K562 (cell line): ENCODE data around the gene GPC3. TPM values are rescaled to one million over a fixed set of nuclear protein-coding genes. Genes with fewer than 3 reads are reported as not detected.

Source experiments
- ATAC-seq: fragments of 200-7000 bp; cut with Tn5 transposase; 3 replicates; pipeline ENCODE4 v1.9.1; 2020; ENCODE audit warnings: moderate library complexity
- BruUV-seq: library from RNA; stranded (reverse); fragments of 400-500 nt; replicated peaks from 2 replicates; lab custom pipeline; 2021; lab: Mats Ljungman, UMichigan
- CTCF ChIA-PET: fragments of 300-600 bp; formaldehyde crosslinking; extraction: SDS; loops from one replicate; lab custom pipeline; 2021; ENCODE audit warnings: low intra/inter-chr PET ratio; lab: Yijun Ruan, JAX
- POLR2A ChIA-PET: fragments of 300-600, 350-650 bp; sonication (Branson Sonifier 250); formaldehyde crosslinking; extraction: SDS; loops from one replicate; lab custom pipeline; 2021; ENCODE audit warnings: antibody characterized with exemption, inconsistent platforms; lab: Yijun Ruan, JAX
- DNase-seq, 4 experiments: peaks; one replicate each; pipeline versions ENCODE4 v3.0.0 to v3.0.0-alpha.2; 2011 to 2018; ENCODE audit warnings: low spot score in 3 of 4, mixed read lengths in 3 of 4; ENCODE audit errors: extremely low read depth in 1 of 4
- FAIRE-seq: peaks from 2 replicates; lab custom pipeline; 2011; peaks lifted over from hg19 to GRCh38; lab: Jason Lieb, UNC
- H2AFZ ChIP-seq: 2 replicates; pipeline ENCODE4 v1.6.0; 2011; ENCODE audit warnings: low read depth, low read length, control low read depth, inconsistent platforms
- H3K27ac ChIP-seq: fragments of 200-600 bp; 3 replicates; pipeline ENCODE4 v1.8.0; 2011; ENCODE audit warnings: low read depth, mild to moderate bottlenecking, control low read depth, inconsistent platforms, low read length, moderate library complexity, mixed read lengths; ENCODE audit errors: extremely low read depth
- H3K27me3 ChIP-seq, 2 experiments: fragments of 300-600 bp in 1 of 2; 2 replicates in 1 of 2; 3 replicates in 1 of 2; pipeline versions ENCODE4 v1.6.0 to v1.8.0; 2011; ENCODE audit warnings: inconsistent platforms in 2 of 2, low read length in 2 of 2, mild to moderate bottlenecking in 1 of 2, mixed read lengths in 1 of 2, moderate library complexity in 1 of 2; ENCODE audit not compliant: control insufficient read depth in 2 of 2, insufficient read depth in 2 of 2
- H3K36me3 ChIP-seq: fragments of 300-600 bp; 3 replicates; pipeline ENCODE4 v1.8.0; 2011; ENCODE audit warnings: mild to moderate bottlenecking, low read length, inconsistent platforms; ENCODE audit not compliant: control insufficient read depth, insufficient read depth
- H3K4me1 ChIP-seq, 2 experiments: fragments of 200-600 bp in 1 of 2; replicated peaks in 1 of 2; 2 replicates in 1 of 2; 3 replicates in 1 of 2; pipeline versions ENCODE4 v1.5.1 to v1.8.0; 2011; ENCODE audit warnings: inconsistent platforms in 2 of 2, low read length in 2 of 2, mild to moderate bottlenecking in 1 of 2, mixed read lengths in 1 of 2, moderate library complexity in 1 of 2; ENCODE audit not compliant: control insufficient read depth in 2 of 2, insufficient read depth in 2 of 2
- H3K4me2 ChIP-seq: 2 replicates; pipeline ENCODE4 v1.6.1; 2011; ENCODE audit warnings: low read length, control low read depth, inconsistent platforms, mixed read lengths; ENCODE audit not compliant: insufficient read depth
- H3K4me3 ChIP-seq: fragments of 200-600 bp; sonication (generic), shearing (Covaris generic); 2 replicates; pipeline ENCODE4 v1.5.1; 2016; ENCODE audit warnings: control low read depth, inconsistent platforms
- H3K79me2 ChIP-seq: fragments of 200-600 bp; 3 replicates; pipeline ENCODE4 v1.8.0; 2011; ENCODE audit warnings: low read length, inconsistent platforms; ENCODE audit not compliant: control insufficient read depth, insufficient read depth
- H3K9ac ChIP-seq, 2 experiments: 2 replicates each; pipeline versions ENCODE4 v1.6.0 to v1.6.1; 2011; ENCODE audit warnings: low read depth in 2 of 2, low read length in 2 of 2, control low read depth in 1 of 2, inconsistent platforms in 1 of 2, mild to moderate bottlenecking in 1 of 2, mixed read lengths in 1 of 2; ENCODE audit not compliant: insufficient read depth in 1 of 2
- H3K9me1 ChIP-seq: one replicate; pipeline ENCODE4 v1.6.0; 2011; ENCODE audit warnings: inconsistent platforms, mild to moderate bottlenecking, low read length, moderate library complexity; ENCODE audit not compliant: control insufficient read depth, insufficient read depth
- H3K9me3 ChIP-seq: replicated peaks from 2 replicates; pipeline ENCODE4 v1.5.1; 2011; ENCODE audit warnings: low read depth, low read length, inconsistent platforms; ENCODE audit not compliant: control insufficient read depth, insufficient read depth
- H4K20me1 ChIP-seq: replicated peaks from 2 replicates; pipeline ENCODE4 v1.6.1; 2011; ENCODE audit warnings: low read length, inconsistent platforms, mixed read lengths; ENCODE audit not compliant: control insufficient read depth, insufficient read depth
- ARID3A ChIP-seq: IDR thresholded peaks from 2 replicates; pipeline ENCODE4 v1.6.1; 2012; ENCODE audit warnings: low read depth, low read length, improper control_type of control experiment, borderline replicate concordance
- CAMTA2 ChIP-seq: fragments of 250-450 bp; sonication (Bioruptor Pico); conservative IDR thresholded peaks from 2 replicates; pipeline ENCODE4 v1.5.1; 2022
- CEBPG ChIP-seq, 3 experiments: fragments of 200-800 bp in 1 of 3; sonication (Bioruptor generic) in 1 of 3; sonication (generic) in 1 of 3; formaldehyde crosslinking in 1 of 3; IDR thresholded peaks in 2 of 3; conservative IDR thresholded peaks in 1 of 3; 2 replicates each; pipeline versions ENCODE4 v1.6.1 to v1.8.0; 2016 to 2022; ENCODE audit warnings: missing compliant biosample characterization in 2 of 3, missing genetic modification characterization in 2 of 3, mild to moderate bottlenecking in 1 of 3, missing genetic modification reagents in 1 of 3
- KLF16 ChIP-seq: IDR thresholded peaks from 2 replicates; pipeline ENCODE4 v1.6.1; 2016; ENCODE audit warnings: antibody characterized with exemption
- NCOR1 ChIP-seq: fragments of 450-650 bp; IDR thresholded peaks from 2 replicates; pipeline ENCODE4 v1.6.1; 2016; ENCODE audit warnings: mild to moderate bottlenecking, moderate library complexity
- RBBP5 ChIP-seq: fragments of 200-600 bp; sonication (generic); IDR thresholded peaks from 2 replicates; pipeline ENCODE4 v1.6.1; 2012; ENCODE audit warnings: borderline replicate concordance, mild to moderate bottlenecking, low read length, control low read depth, inconsistent platforms; ENCODE audit not compliant: insufficient read depth, poor library complexity, severe bottlenecking
- RBM22 ChIP-seq: fragments of 200-400 bp; formaldehyde crosslinking; IDR thresholded peaks from 2 replicates; pipeline ENCODE4 v1.6.1; 2018; ENCODE audit warnings: low read length, low read depth; ENCODE audit not compliant: poor library complexity, severe bottlenecking
- SIRT6 ChIP-seq: IDR thresholded peaks from one replicate; pipeline ENCODE4 v1.6.1; 2012; ENCODE audit warnings: low read depth, mild to moderate bottlenecking, control low read depth, inconsistent platforms, low read length, moderate library complexity
- SIX5 ChIP-seq, 2 experiments: IDR thresholded peaks; 2 replicates each; pipeline ENCODE4 v1.6.1; 2011; ENCODE audit warnings: low read length in 2 of 2, borderline replicate concordance in 1 of 2, low read depth in 1 of 2, mild to moderate bottlenecking in 1 of 2, moderate library complexity in 1 of 2; ENCODE audit not compliant: insufficient read depth in 1 of 2
- SOX6 ChIP-seq: fragments of 450-650 bp; IDR thresholded peaks from 2 replicates; pipeline ENCODE4 v1.6.1; 2014; ENCODE audit warnings: mild to moderate bottlenecking
- SRSF7 ChIP-seq: fragments of 200-400 bp; formaldehyde crosslinking; optimal IDR thresholded peaks from 2 replicates; pipeline ENCODE3; 2017; ENCODE audit warnings: mild to moderate bottlenecking, low read depth, low read length
- THRB ChIP-seq: fragments of 450-650 bp; formaldehyde crosslinking; conservative IDR thresholded peaks from 2 replicates; pipeline ENCODE4 v1.4.0; 2022; ENCODE audit warnings: mild to moderate bottlenecking, missing genetic modification characterization
- ZC3H8 ChIP-seq: fragments of 450-650 bp; IDR thresholded peaks from 2 replicates; pipeline ENCODE4 v1.6.1; 2017
- ZNF311 ChIP-seq: fragments of 250-450 bp; sonication (Bioruptor Pico); IDR thresholded peaks from 2 replicates; pipeline ENCODE4 v1.4.0; 2020; ENCODE audit warnings: mild to moderate bottlenecking, moderate library complexity
- WGBS: fragments of 100-300 bp; shearing (Covaris generic); methylation state at CpG from one replicate; pipeline ENCODE4 v1.1.6; 2016; ENCODE audit warnings: low coverage, mixed read lengths; ENCODE audit not compliant: insufficient coverage; ENCODE audit errors: missing lambda C conversion rate; 5-methylcytosine and 5-hydroxymethylcytosine counted together
- in situ Hi-C: fragments of 300-500 bp; cut with MboI; formaldehyde crosslinking; loops from 4 replicates; pipeline ENCODE4 v1.15.0; 2018; ENCODE audit warnings: inconsistent platforms, mixed read lengths
- intact Hi-C: fragments of 100-400 bp; cut with micrococcal nuclease; formaldehyde crosslinking; loops from 2 replicates; pipeline ENCODE4 v1.14.2; 2022
- polyA plus RNA-seq, 8 experiments: library from polyadenylated mRNA; depleted of rRNA in 4 of 8; stranded (reverse) in 5 of 8; unstranded in 3 of 8; fragments of >200 nt; fragmentation: Nextera tagmentation in 2 of 8; fragmentation: Illumina TruSeq in 1 of 8; extraction: Ambion mirVana in 2 of 8; extraction: Trizol in 1 of 8; gene quantifications; 2 replicates each; pipeline versions ENCODE4 v1.2.1 to v1.2.3, GENCODE V29; 2011 to 2014; ENCODE audit warnings: inconsistent platforms in 1 of 8, missing spikeins in 1 of 8
- total RNA-seq, 7 experiments: library from RNA; depleted of rRNA in 6 of 7; stranded (reverse); fragments of >200 nt in 6 of 7; fragmentation: Illumina TruSeq in 2 of 7; extraction: Trizol in 2 of 7; gene quantifications; 2 replicates each; pipeline versions ENCODE4 v1.2.1 to v1.2.3, GENCODE V29; 2011 to 2021; ENCODE audit warnings: low replicate concordance in 1 of 7

Gene GPC3
- total and polyA plus RNA-seq, 9 of the 15 experiments (the other 6 are each of a cell fraction or from before 2014, with no cell fraction given) = 0.42 TPM; not detected in 8

- no peaks in the 10 kb centered on the region for H3K79me2 ChIP-seq
- no peak overlapping the region for H3K4me2 ChIP-seq
- BruUV-seq = no TSS peak
- no peak overlapping the region for H3K4me3 ChIP-seq
- 0% methylated on average over 3 of the region's 3 CpGs for WGBS
- no peaks in the 10 kb centered on the region for H3K36me3 ChIP-seq
- H3K27me3 ChIP-seq = no peaks in the 10 kb centered on the region
- H3K4me1 ChIP-seq = no peaks in the 10 kb centered on the region
- intact Hi-C loops (no loop called here), in situ Hi-C loops (no loop called here)
- no peak for FAIRE-seq
- H3K9me1 ChIP-seq = no peaks in the 10 kb centered on the region
- ATAC-seq = no peak
- no peak overlapping the region for H2AFZ ChIP-seq
- no peak overlapping the region for H3K27ac ChIP-seq
- POLR2A ChIA-PET = no interaction called here
- CTCF ChIA-PET = no interaction called here
- no peaks in the 10 kb centered on the region for H3K9me3 ChIP-seq
- no peaks in the 10 kb centered on the region for H4K20me1 ChIP-seq
- no peak for DNase-seq
- TF ChIP-seq ZNF311 (no peak), SIX5 (IDR thresholded peaks at IDR 0.05; ENCODE audit: borderline replicate concordance in 1 of 2, insufficient read depth in 1 of 2, low read depth in 1 of 2, low read length in 2 of 2) (no peak)
- no peak overlapping the region for H3K9ac ChIP-seq
Observed at GRCh38 chrX:133971586-133971985, 13.8 kb downstream of the GPC3 start.

GRCh38 chrX:133970076-133970475 is 15.3 kb downstream of the GPC3 start:
- Histone ChIP-seq H3K79me2 (no peaks in the 10 kb centered on the region), H3K27me3 (no peaks in the 10 kb centered on the region), H3K9ac (no peak overlapping the region), H3K4me3 (no peak overlapping the region), H3K36me3 (no peaks in the 10 kb centered on the region), H3K4me2 (no peak overlapping the region), H4K20me1 (no peaks in the 10 kb centered on the region), H3K9me3 (no peaks in the 10 kb centered on the region), H3K9me1 (no peaks in the 10 kb centered on the region), H3K27ac (no peak overlapping the region), H2AFZ (no peak overlapping the region), H3K4me1 (no peaks in the 10 kb centered on the region)
- no TSS peak for BruUV-seq
- 2% methylated on average over 5 of the region's 5 CpGs for WGBS
- intact Hi-C loops = no loop called here
- ChIA-PET CTCF (no interaction called here), POLR2A (interaction anchor here (0.7 kb wide), 1 partner anchor 77 kb away, joined by 3 read pairs; no protein-coding TSS in a partner anchor)
- DNase-seq = no peak
- no peak for ATAC-seq
- in situ Hi-C loops = no loop called here
- no peak for FAIRE-seq
- no peak for TF ChIP-seq CEBPG (CRISPR knock-in tag; IDR thresholded peaks at IDR 0.05)
- no peak for TF ChIP-seq CEBPG (tag; conservative IDR thresholded peaks at IDR 0.05 in 1 of 2, IDR thresholded peaks at IDR 0.05 in 1 of 2)
- no peak for TF ChIP-seq THRB (CRISPR knock-in tag)
- TF ChIP-seq SRSF7 = no peak
- no peak for TF ChIP-seq RBBP5
- no peak for TF ChIP-seq ARID3A
- TF ChIP-seq NCOR1 = no peak
- TF ChIP-seq ZC3H8 = no peak
- no peak for TF ChIP-seq KLF16
- TF ChIP-seq SOX6 = no peak
- no peak for TF ChIP-seq CAMTA2
- no peak for TF ChIP-seq RBM22
- TF ChIP-seq SIRT6 = no peak
